Measurements from ENCODE around the gene CFAP20DC. TPM values are rescaled to one million over a fixed set of nuclear protein-coding genes. Genes with fewer than 3 reads are reported as not detected.
A peak's percentile ranks its signal among the peaks of the same experiment; 100 is the strongest.

The CFAP20DC gene
- total RNA-seq, 2 donors from 2014 or later, result 6.5 to 9.5 TPM

- Histone ChIP-seq H3K27ac (ENCODE audit: low read depth, low read length) (no peak overlapping the region), H3K9ac (ENCODE audit: extremely low read depth, low read length, poor library complexity, severe bottlenecking) (no peak overlapping the region), H3K27me3 (ENCODE audit: control insufficient read depth, insufficient read depth, low read length, poor library complexity, severe bottlenecking) (no peaks in the 10 kb centered on the region), H3K36me3 (ENCODE audit: control insufficient read depth, insufficient read depth, low read length) (no peaks in the 10 kb centered on the region), H3K4me3 (ENCODE audit: low read length) (peak overlapping the region; percentile 36), H3K4me1 (ENCODE audit: control insufficient read depth, insufficient read depth, low read length) (no peaks in the 10 kb centered on the region), H3K9me3 (ENCODE audit: control insufficient read depth, low read length) (no peaks in the 10 kb centered on the region)
- TF ChIP-seq CTCF (conservative IDR thresholded peaks at IDR 0.05), result no peak
- Mint-ChIP-seq H3K4me1 (peaks cover 9% of the 10 kb centered on the region), H3K36me3 (ENCODE audit: low read depth) (no peaks in the 10 kb centered on the region), H3K4me3 (no peak overlapping the region), H3K9me3 (no peaks in the 10 kb centered on the region), H3K27me3 (ENCODE audit: insufficient read depth) (no peaks in the 10 kb centered on the region), H3K27ac (no peak overlapping the region)
- WGBS, 2 experiments (ENCODE audit: insufficient coverage in 1 of 2, insufficient read length in 1 of 2), result 63 to 64% methylated on average over 2 to 4 of the region's 4 CpGs
- peak; percentile 52 for DNase-seq
Observed at GRCh38 chr3:58751235-58751634, 298.6 kb downstream of the CFAP20DC start.

- Mint-ChIP-seq H3K4me1 (peaks cover 9% of the 10 kb centered on the region), H3K27ac (no peak overlapping the region), H3K4me3 (no peak overlapping the region), H3K9me3 (no peaks in the 10 kb centered on the region), H3K36me3 (ENCODE audit: low read depth) (no peaks in the 10 kb centered on the region), H3K27me3 (ENCODE audit: insufficient read depth) (no peaks in the 10 kb centered on the region)
- Histone ChIP-seq H3K9me3 (ENCODE audit: control insufficient read depth, low read length) (no peaks in the 10 kb centered on the region), H3K9ac (ENCODE audit: extremely low read depth, low read length, poor library complexity, severe bottlenecking) (no peak overlapping the region), H3K4me3 (ENCODE audit: low read length) (no peak overlapping the region), H3K27ac (ENCODE audit: low read depth, low read length) (no peak overlapping the region), H3K27me3 (ENCODE audit: control insufficient read depth, insufficient read depth, low read length, poor library complexity, severe bottlenecking) (no peaks in the 10 kb centered on the region), H3K36me3 (ENCODE audit: control insufficient read depth, insufficient read depth, low read length) (no peaks in the 10 kb centered on the region), H3K4me1 (ENCODE audit: control insufficient read depth, insufficient read depth, low read length) (no peaks in the 10 kb centered on the region)
- no peak for DNase-seq
- TF ChIP-seq CTCF (conservative IDR thresholded peaks at IDR 0.05), result no peak
- 91 to 96% methylated on average over 3 of the region's 3 CpGs for WGBS, 2 experiments (ENCODE audit: insufficient coverage in 1 of 2, insufficient read length in 1 of 2)
Observed at GRCh38 chr3:58749948-58750347, 299.9 kb downstream of the CFAP20DC start.

- no peak for TF ChIP-seq CTCF (conservative IDR thresholded peaks at IDR 0.05)
Observed at GRCh38 chr3:58748024-58748423, 301.8 kb downstream of the CFAP20DC start.

More at GRCh38 chr3:58748024-58748423, 301.8 kb downstream of the CFAP20DC start:
- Mint-ChIP-seq H3K4me3 (no peak overlapping the region), H3K27ac (no peak overlapping the region), H3K9me3 (no peaks in the 10 kb centered on the region), H3K4me1 (peaks cover 6% of the 10 kb centered on the region), H3K36me3 (ENCODE audit: low read depth) (no peaks in the 10 kb centered on the region), H3K27me3 (ENCODE audit: insufficient read depth) (no peaks in the 10 kb centered on the region)
- H3K36me3 ChIP-seq (ENCODE audit: control insufficient read depth, insufficient read depth, low read length), result no peaks in the 10 kb centered on the region
- no peak for DNase-seq
- H3K27me3 ChIP-seq (ENCODE audit: control insufficient read depth, insufficient read depth, low read length, poor library complexity, severe bottlenecking), result no peaks in the 10 kb centered on the region
- H3K27ac ChIP-seq (ENCODE audit: low read depth, low read length), result no peak overlapping the region
- H3K4me3 ChIP-seq (ENCODE audit: low read length), result no peak overlapping the region
- H3K9me3 ChIP-seq (ENCODE audit: control insufficient read depth, low read length), result no peaks in the 10 kb centered on the region
- 61% methylated on average over 2 to 4 of the region's 4 CpGs for WGBS, 2 experiments (ENCODE audit: insufficient coverage in 1 of 2, insufficient read length in 1 of 2)
- H3K9ac ChIP-seq (ENCODE audit: extremely low read depth, low read length, poor library complexity, severe bottlenecking), result no peak overlapping the region
- H3K4me1 ChIP-seq (ENCODE audit: control insufficient read depth, insufficient read depth, low read length), result no peaks in the 10 kb centered on the region

All from endodermal cell (in vitro differentiated cells).